Mucosa of descending colon (tissue), 3 donors: ENCODE results near the gene ATG9A. TPM values are rescaled to one million over a fixed set of nuclear protein-coding genes. Genes with fewer than 3 reads are reported as not detected.

Source experiments
- ATAC-seq: fragments of 200-7000 bp; cut with Tn5 transposase; one replicate; pipeline ENCODE4 v1.9.1; 2020; ENCODE audit warnings: mild to moderate bottlenecking, moderate library complexity
- DNase-seq, 3 donors: peaks; one replicate each; pipeline ENCODE4 v3.0.0-alpha.2; 2020
- H3K36me3 ChIP-seq: fragments of 200-600 bp; one replicate; pipeline ENCODE4 v1.8.0; 2021; ENCODE audit warnings: low read depth, mild to moderate bottlenecking
- H3K4me1 ChIP-seq: fragments of 200-600 bp; one replicate; pipeline ENCODE4 v1.8.0; 2021; ENCODE audit warnings: low read depth, mild to moderate bottlenecking
- H3K4me3 ChIP-seq: fragments of 200-600 bp; one replicate; pipeline ENCODE4 v1.8.0; 2021; ENCODE audit warnings: mild to moderate bottlenecking
- H3K9me3 ChIP-seq: fragments of 200-600 bp; one replicate; pipeline ENCODE4 v1.8.0; 2021; ENCODE audit warnings: mild to moderate bottlenecking
- intact Hi-C, 2 donors: fragments of 100-400 bp; cut with DNase I in 1 of 2; cut with micrococcal nuclease in 1 of 2; formaldehyde crosslinking; loops; one replicate each; pipeline versions ENCODE4 v1.11.0 to v1.11.1; 2022; cut with DNase I, micrococcal nuclease
- total RNA-seq, 3 donors: library from RNA; stranded (reverse); fragmentation: NEBNext Ultra II Directional in 2 of 3; extraction: Animal tissue kit (Norgen Biotek cat#: 25700) in 2 of 3; gene quantifications; one replicate each; pipeline versions ENCODE4 v1.2.1 to v1.2.4, GENCODE V29; 2021 to 2023
- TF ChIP-seq, protein P1 (sequence below): fragments of 200-600 bp; IDR thresholded peaks from one replicate; pipeline ENCODE4 v1.8.0; 2022; ENCODE audit warnings: antibody characterized with exemption, mild to moderate bottlenecking
- donor health status: DM: no; HTN: no; CAD: no; lungs with moderate emphysema.
- donor health status: DM: no; HTN: no; CAD: no.
- donor health status: DM: no; HTN: yes; CAD: no.

Gene ATG9A
- total RNA-seq, 3 donors from 2014 or later, result 51.9 to 74.3 (median 63.4) TPM

DNA sequence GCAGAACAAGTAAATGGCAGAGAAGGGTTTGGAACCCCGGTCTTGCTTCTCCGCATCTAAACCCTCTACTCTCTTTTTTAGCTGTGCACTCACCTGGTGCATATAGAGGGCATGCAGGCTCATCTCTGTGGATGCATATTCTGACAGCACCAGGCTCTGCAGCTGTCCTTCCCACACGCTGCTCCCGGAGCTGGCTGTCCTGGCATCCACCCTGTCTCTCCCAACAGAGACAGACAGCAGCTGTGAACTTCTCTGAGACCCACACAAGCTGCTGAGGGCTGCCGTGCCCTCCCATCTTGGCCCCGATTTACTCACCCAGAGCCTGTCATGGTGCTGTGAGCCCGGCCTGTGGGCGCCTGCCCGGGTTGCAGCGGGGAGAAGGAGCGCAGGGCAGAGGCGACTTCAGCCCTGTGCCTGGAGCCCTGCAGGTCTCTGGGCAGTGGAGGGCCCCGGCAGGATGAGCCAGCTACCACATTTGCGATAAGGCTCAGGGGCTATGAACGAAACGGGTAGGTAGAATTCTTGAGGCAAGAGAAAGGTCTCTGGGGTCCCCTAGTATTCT, 7.4 kb downstream of the ATG9A start:
- H3K36me3 ChIP-seq, result peaks cover 10% of the 10 kb centered on the region
- intact Hi-C loops, result no loop called here
- no peak for ATAC-seq

DNA sequence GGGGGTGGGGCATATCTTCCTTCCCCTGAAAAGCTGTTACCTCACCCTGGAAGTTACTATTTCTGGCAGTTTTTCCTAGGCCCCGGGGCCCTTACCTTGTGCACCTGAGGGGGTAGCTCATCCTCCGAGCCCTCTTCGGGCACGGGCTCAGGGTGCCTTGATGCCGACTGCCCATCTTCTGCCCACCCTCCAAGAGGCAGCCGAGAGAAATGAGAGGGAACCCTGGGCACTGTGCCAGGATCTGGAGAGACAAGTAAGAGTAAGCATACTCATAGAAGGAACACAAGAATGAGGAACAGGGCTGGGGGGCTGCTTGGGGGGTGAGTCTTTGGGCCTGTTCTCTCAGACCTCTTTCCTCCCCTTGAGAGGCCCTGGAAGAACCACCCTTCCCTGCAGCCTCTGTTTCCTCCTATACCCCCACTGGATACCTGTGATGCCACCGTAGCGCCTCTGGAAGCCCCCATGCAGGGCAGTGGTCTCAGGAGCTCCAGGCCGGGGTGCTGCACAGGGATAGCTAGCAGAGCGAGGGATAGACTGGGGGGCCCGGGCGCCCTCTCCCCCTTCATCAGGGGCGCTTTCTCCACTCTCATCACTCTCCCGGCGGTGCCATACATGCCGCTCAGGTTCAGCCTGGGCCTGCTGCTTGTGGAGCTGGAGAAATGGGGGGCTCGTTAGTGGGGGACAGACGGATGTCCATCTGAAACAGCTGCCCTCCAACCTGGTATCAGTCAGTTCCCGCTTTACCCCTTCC, 8.6 kb downstream of the ATG9A start:
- TF ChIP-seq, protein P1, sequence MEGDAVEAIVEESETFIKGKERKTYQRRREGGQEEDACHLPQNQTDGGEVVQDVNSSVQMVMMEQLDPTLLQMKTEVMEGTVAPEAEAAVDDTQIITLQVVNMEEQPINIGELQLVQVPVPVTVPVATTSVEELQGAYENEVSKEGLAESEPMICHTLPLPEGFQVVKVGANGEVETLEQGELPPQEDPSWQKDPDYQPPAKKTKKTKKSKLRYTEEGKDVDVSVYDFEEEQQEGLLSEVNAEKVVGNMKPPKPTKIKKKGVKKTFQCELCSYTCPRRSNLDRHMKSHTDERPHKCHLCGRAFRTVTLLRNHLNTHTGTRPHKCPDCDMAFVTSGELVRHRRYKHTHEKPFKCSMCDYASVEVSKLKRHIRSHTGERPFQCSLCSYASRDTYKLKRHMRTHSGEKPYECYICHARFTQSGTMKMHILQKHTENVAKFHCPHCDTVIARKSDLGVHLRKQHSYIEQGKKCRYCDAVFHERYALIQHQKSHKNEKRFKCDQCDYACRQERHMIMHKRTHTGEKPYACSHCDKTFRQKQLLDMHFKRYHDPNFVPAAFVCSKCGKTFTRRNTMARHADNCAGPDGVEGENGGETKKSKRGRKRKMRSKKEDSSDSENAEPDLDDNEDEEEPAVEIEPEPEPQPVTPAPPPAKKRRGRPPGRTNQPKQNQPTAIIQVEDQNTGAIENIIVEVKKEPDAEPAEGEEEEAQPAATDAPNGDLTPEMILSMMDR, result no peak
- Histone ChIP-seq H3K9me3 (no peaks in the 10 kb centered on the region), H3K4me1 (peaks cover 26% of the 10 kb centered on the region), H3K4me3 (no peak overlapping the region), H3K36me3 (peaks cover 10% of the 10 kb centered on the region)
- no peak for DNase-seq
- intact Hi-C loops, result no loop called here
- no peak for ATAC-seq

More for the DNA sequence above, 7.4 kb downstream of the ATG9A start:
- TF ChIP-seq, protein P1, result no peak
- Histone ChIP-seq H3K4me3 (no peak overlapping the region), H3K9me3 (no peaks in the 10 kb centered on the region), H3K4me1 (peaks cover 26% of the 10 kb centered on the region)
- no peak for DNase-seq

DNA sequence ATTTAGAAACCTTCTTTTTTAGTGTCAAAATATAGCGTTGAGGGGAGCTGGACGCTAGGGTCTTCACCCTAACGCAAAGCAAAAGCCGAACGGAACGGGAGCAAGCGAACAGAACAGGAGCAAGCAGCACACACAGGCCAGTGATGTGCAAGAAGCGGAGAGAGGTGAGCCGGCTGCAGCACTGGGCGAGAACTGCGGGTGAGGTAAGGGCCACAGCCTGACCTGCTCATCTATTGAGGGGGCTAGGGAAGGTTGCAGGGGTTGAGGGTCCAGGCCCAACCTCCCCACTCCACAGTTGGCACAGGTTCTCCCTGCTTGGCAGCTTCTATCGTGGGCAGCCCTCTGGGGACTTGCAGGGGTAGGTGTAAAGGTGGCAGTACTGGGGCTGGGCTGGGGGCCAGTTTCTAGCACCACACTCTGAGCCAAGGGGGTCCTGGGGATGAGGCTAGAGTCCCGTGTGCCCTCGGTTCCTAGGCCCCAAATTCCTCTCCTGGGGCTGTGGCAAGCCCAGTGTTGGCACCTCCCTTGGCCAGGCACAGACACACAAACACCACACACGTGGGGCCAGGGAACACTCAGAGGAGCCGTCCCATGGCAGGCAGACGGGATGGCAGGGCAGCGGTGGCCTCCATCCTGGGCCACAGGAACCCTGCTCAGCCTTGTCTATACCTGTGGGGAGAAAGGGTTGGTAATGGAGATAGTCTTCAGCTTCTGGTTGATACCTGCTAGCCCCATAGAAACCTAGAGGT, 9.5 kb downstream of the ATG9A start:
- ATAC-seq (no peak), DNase-seq (no peak)
- H3K4me1 ChIP-seq, result peaks cover 26% of the 10 kb centered on the region
- TF ChIP-seq, protein P1, result no peak
- peaks cover 10% of the 10 kb centered on the region for H3K36me3 ChIP-seq
- no peaks in the 10 kb centered on the region for H3K9me3 ChIP-seq
- no peak overlapping the region for H3K4me3 ChIP-seq
- intact Hi-C loops, result loop anchor here in 1 of 2 donors (10.0 kb wide), 1 partner anchor 55 kb away; the partner anchor contains the start of gene NHEJ1

DNA sequence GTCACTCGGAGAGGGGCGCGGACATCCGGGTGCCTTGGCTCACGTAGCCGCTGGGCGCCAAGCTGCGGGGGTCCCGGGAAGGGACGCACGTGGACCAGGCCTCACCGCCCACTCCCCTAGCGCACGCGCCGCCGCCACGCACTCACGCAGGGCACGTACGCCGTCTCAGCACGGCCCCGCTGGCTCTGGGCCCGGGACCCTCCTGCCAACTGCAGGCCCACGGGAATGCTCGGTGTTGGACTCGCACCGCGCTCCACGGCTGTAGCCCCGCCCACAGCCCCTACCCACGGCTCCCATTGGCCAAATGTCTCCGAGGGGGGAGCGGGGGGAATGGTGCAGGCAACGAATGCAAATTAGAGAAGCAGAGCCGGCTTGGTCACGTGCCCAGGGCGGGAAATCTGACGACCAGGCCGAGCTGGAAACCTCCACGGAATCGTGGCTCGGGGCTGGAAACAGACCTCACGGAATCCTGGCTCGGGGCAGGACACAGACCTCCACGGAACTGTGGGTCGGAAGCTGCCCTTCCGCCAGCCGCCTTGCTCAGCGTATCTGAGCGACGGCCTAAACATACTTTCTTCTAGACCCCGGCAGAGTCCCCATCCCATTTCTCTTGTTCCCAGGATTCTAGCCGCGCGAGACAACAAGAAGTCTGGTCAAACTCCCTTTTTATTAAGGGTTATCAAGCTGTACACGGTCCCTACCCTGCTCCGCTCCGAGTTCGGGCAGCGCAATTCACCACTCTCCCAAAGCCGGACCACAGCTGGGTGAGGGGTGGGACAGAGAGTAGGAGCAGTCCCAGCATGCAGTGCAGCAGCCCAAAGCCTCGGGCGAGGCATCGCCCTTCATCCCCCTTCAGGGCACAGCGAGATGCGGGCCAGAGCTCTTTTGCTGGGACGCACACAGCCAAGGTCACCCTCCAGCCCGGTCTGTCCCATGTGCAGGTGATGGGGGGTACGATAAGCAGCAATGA, 10.4 kb downstream of the ATG9A start, which contains the start of gene ABCB6:
Gene ABCB6, minus strand, starts transcription at position 227 of the 970 bp plus-strand sequence. CDS start 285 bp downstream, outside the sequence.
- intact Hi-C loops, result loop anchor here in 1 of 2 donors (10.0 kb wide), 1 partner anchor 54 kb away; the partner anchor contains the start of gene NHEJ1
- DNase-seq (peak; percentile 94 to 95 (median 95)), ATAC-seq (peak; percentile 87)
- peaks cover 26% of the 10 kb centered on the region for H3K4me1 ChIP-seq
- H3K9me3 ChIP-seq, result no peaks in the 10 kb centered on the region
- H3K4me3 ChIP-seq, result peak within 1 kb of the TSS; percentile 17
- TF ChIP-seq, protein P1, result no peak
- H3K36me3 ChIP-seq, result peaks cover 6% of the 10 kb centered on the region
